H1 (cell line): ENCODE data around the gene GPBP1. TPM values are rescaled to one million over a fixed set of nuclear protein-coding genes. Genes with fewer than 3 reads are reported as not detected.

Source experiments
- CTCF ChIA-PET: fragments of 300-600 bp; sonication (Branson Sonifier 250); formaldehyde crosslinking; loops from one replicate; lab custom pipeline; 2021; ENCODE audit not compliant: partially characterized antibody; lab: Charles Lee
- POLR2A ChIA-PET: fragments of 300-600 bp; sonication (Branson Sonifier 250); formaldehyde crosslinking; loops from one replicate; lab custom pipeline; 2021; ENCODE audit warnings: inconsistent platforms; ENCODE audit not compliant: partially characterized antibody; lab: Charles Lee
- DNase-seq, 2 experiments: peaks; one replicate each; pipeline versions ENCODE4 v3.0.0 to v3.0.0-alpha.2; 2010 to 2022; ENCODE audit warnings: low spot score in 2 of 2, low read depth in 1 of 2, mixed read lengths in 1 of 2
- FAIRE-seq: peaks from 2 replicates; lab custom pipeline; 2011; peaks lifted over from hg19 to GRCh38; lab: Jason Lieb, UNC
- H2AFZ ChIP-seq: 2 replicates; pipeline ENCODE4 v1.8.1; 2012; ENCODE audit warnings: low read length, inconsistent platforms
- H2AK5ac ChIP-seq: 2 replicates; pipeline ENCODE4 v1.6.1; 2013; ENCODE audit warnings: low read depth, low read length
- H2BK120ac ChIP-seq: replicated peaks from 2 replicates; pipeline ENCODE3; 2013; ENCODE audit warnings: low read depth, low read length, inconsistent platforms
- H2BK12ac ChIP-seq: 2 replicates; pipeline ENCODE4 v1.6.1; 2013; ENCODE audit warnings: low read depth, low read length
- H2BK15ac ChIP-seq: 2 replicates; pipeline ENCODE4 v1.6.1; 2013; ENCODE audit warnings: low read length
- H2BK20ac ChIP-seq: 2 replicates; pipeline ENCODE4 v1.6.1; 2013; ENCODE audit warnings: low read length
- H2BK5ac ChIP-seq: 2 replicates; pipeline ENCODE4 v1.6.1; 2013; ENCODE audit warnings: low read depth, low read length
- H3K14ac ChIP-seq: 2 replicates; pipeline ENCODE4 v1.6.1; 2013; ENCODE audit warnings: inconsistent platforms; ENCODE audit not compliant: insufficient read length
- H3K18ac ChIP-seq: 2 replicates; pipeline ENCODE4 v1.6.1; 2013; ENCODE audit warnings: low read length; ENCODE audit errors: extremely low read depth
- H3K23ac ChIP-seq: 2 replicates; pipeline ENCODE4 v1.6.1; 2013; ENCODE audit warnings: inconsistent platforms; ENCODE audit not compliant: insufficient read length
- H3K23me2 ChIP-seq: 2 replicates; pipeline ENCODE4 v1.6.1; 2013; ENCODE audit warnings: low read depth, low read length
- H3K27ac ChIP-seq: 2 replicates; pipeline ENCODE4 v1.6.1; 2011; ENCODE audit warnings: low read depth, low read length, inconsistent platforms
- H3K27me3 ChIP-seq, 4 experiments: replicated peaks in 1 of 4; 1 replicate in 1 of 4; 2 replicates in 3 of 4; pipeline versions ENCODE4 v1.6.1 to v1.8.1; 2011 to 2013; ENCODE audit warnings: low read length in 3 of 4, mild to moderate bottlenecking in 3 of 4, inconsistent platforms in 2 of 4, mixed read lengths in 2 of 4, moderate library complexity in 1 of 4; ENCODE audit not compliant: control insufficient read depth in 3 of 4, insufficient read depth in 3 of 4; ENCODE audit errors: extremely low read depth in 1 of 4
- H3K36me3 ChIP-seq, 4 experiments: 2 replicates each; pipeline versions ENCODE4 v1.6.1 to v1.8.1; 2011 to 2013; ENCODE audit warnings: mild to moderate bottlenecking in 4 of 4, low read length in 3 of 4, moderate library complexity in 2 of 4, control low read depth in 1 of 4, inconsistent platforms in 1 of 4; ENCODE audit not compliant: insufficient read depth in 4 of 4, control insufficient read depth in 2 of 4
- H3K4ac ChIP-seq: replicated peaks from 2 replicates; pipeline ENCODE3; 2013; ENCODE audit warnings: low read length, low read depth, mixed read lengths, inconsistent platforms; ENCODE audit not compliant: insufficient read length
- H3K4me1 ChIP-seq, 4 experiments: replicated peaks in 1 of 4; 1 replicate in 1 of 4; 2 replicates in 3 of 4; pipeline versions ENCODE4 v1.6.1 to v1.8.1; 2011 to 2013; ENCODE audit warnings: low read length in 3 of 4, inconsistent platforms in 2 of 4, mixed read lengths in 1 of 4; ENCODE audit not compliant: insufficient read depth in 4 of 4, control insufficient read depth in 3 of 4
- H3K4me2 ChIP-seq, 2 experiments: 2 replicates each; pipeline versions ENCODE4 v1.6.1 to v1.8.1; 2011 to 2013; ENCODE audit warnings: low read depth in 2 of 2, low read length in 2 of 2, control low read depth in 1 of 2, inconsistent platforms in 1 of 2, mild to moderate bottlenecking in 1 of 2; ENCODE audit not compliant: insufficient read depth in 1 of 2
- H3K4me3 ChIP-seq, 4 experiments: fragments of 200-600, 300-600 bp in 1 of 4; sonication (generic), shearing (Covaris generic), sonication (Bioruptor Twin) in 1 of 4; 2 replicates each; pipeline versions ENCODE4 v1.5.1 to v1.8.1; 2011 to 2016; ENCODE audit warnings: low read length in 4 of 4, low read depth in 3 of 4, control low read depth in 2 of 4, inconsistent platforms in 2 of 4, mild to moderate bottlenecking in 2 of 4, mixed read lengths in 1 of 4, moderate library complexity in 1 of 4; ENCODE audit not compliant: insufficient read depth in 2 of 4; ENCODE audit errors: extremely low read depth in 1 of 4
- H3K56ac ChIP-seq: replicated peaks from 2 replicates; pipeline ENCODE3; 2013; ENCODE audit warnings: low read depth, mild to moderate bottlenecking, mixed read lengths, low read length, inconsistent platforms; ENCODE audit not compliant: insufficient read length
- H3K79me1 ChIP-seq: 2 replicates; pipeline ENCODE4 v1.6.1; 2013; ENCODE audit warnings: low read depth, low read length, control low read depth
- H3K79me2 ChIP-seq, 2 experiments: 2 replicates each; pipeline versions ENCODE4 v1.6.1 to v1.8.1; 2012 to 2013; ENCODE audit warnings: low read length in 2 of 2, mild to moderate bottlenecking in 2 of 2, inconsistent platforms in 1 of 2; ENCODE audit not compliant: insufficient read depth in 2 of 2, control insufficient read depth in 1 of 2
- H3K9ac ChIP-seq, 4 experiments: replicated peaks in 1 of 4; 1 replicate in 1 of 4; 2 replicates in 3 of 4; pipeline versions ENCODE4 v1.6.1 to v1.8.1; 2011 to 2013; ENCODE audit warnings: low read depth in 3 of 4, low read length in 3 of 4, control low read depth in 2 of 4, mild to moderate bottlenecking in 2 of 4, moderate library complexity in 2 of 4, inconsistent platforms in 1 of 4; ENCODE audit errors: extremely low read depth in 1 of 4
- H3K9me3 ChIP-seq, 2 experiments: 2 replicates each; pipeline versions ENCODE4 v1.6.1 to v1.8.1; 2012 to 2013; ENCODE audit warnings: mild to moderate bottlenecking in 2 of 2, moderate library complexity in 2 of 2, control low read depth in 1 of 2, inconsistent platforms in 1 of 2, low read depth in 1 of 2, low read length in 1 of 2, mixed read lengths in 1 of 2; ENCODE audit not compliant: insufficient read depth in 2 of 2
- H4K20me1 ChIP-seq, 2 experiments: replicated peaks in 1 of 2; 2 replicates each; pipeline versions ENCODE3 to v1.8.1; 2011 to 2013; ENCODE audit warnings: inconsistent platforms in 2 of 2, low read length in 2 of 2, mild to moderate bottlenecking in 1 of 2; ENCODE audit not compliant: insufficient read depth in 2 of 2, control insufficient read depth in 1 of 2
- H4K5ac ChIP-seq: 2 replicates; pipeline ENCODE4 v1.6.1; 2013; ENCODE audit warnings: low read length, low read depth, mixed read lengths, inconsistent platforms; ENCODE audit not compliant: insufficient read length
- H4K8ac ChIP-seq: 2 replicates; pipeline ENCODE4 v1.8.0; 2013; ENCODE audit warnings: mild to moderate bottlenecking, moderate library complexity, low read length, inconsistent platforms; ENCODE audit not compliant: insufficient read depth; ENCODE audit errors: extremely low read depth
- H4K91ac ChIP-seq: replicated peaks from 2 replicates; pipeline ENCODE3; 2013; ENCODE audit warnings: low read length, mixed read lengths, inconsistent platforms; ENCODE audit not compliant: insufficient read length
- BACH1 ChIP-seq: IDR thresholded peaks from 2 replicates; pipeline ENCODE4 v1.6.1; 2012; ENCODE audit warnings: low read length, improper control_type of control experiment
- HDAC2 ChIP-seq, 2 experiments: fragments of 300-600 bp in 1 of 2; sonication (generic) in 1 of 2; IDR thresholded peaks; 2 replicates each; pipeline ENCODE4 v1.6.1; 2011 to 2012; ENCODE audit warnings: low read depth in 2 of 2, low read length in 2 of 2, mild to moderate bottlenecking in 2 of 2, moderate library complexity in 2 of 2, borderline replicate concordance in 1 of 2, inconsistent platforms in 1 of 2
- JUN ChIP-seq: IDR thresholded peaks from 2 replicates; pipeline ENCODE4 v1.6.1; 2011; ENCODE audit warnings: low read depth, mild to moderate bottlenecking, improper control_type of control experiment, low read length
- WGBS, 2 experiments: shearing (Covaris generic) in 1 of 2; methylation state at CpG; one replicate each; pipeline versions ENCODE4 v1.1.6 to v1.1.7; 2013 to 2015; ENCODE audit warnings: low lambda C conversion rate in 2 of 2, mixed read lengths in 2 of 2, inconsistent platforms in 1 of 2, low coverage in 1 of 2, missing lambda C conversion rate in 1 of 2; ENCODE audit not compliant: insufficient replicate concordance in 2 of 2, insufficient coverage in 1 of 2, insufficient read length in 1 of 2; ENCODE audit errors: extremely low coverage in 1 of 2, missing lambda C conversion rate in 1 of 2; 5-methylcytosine and 5-hydroxymethylcytosine counted together
- polyA plus RNA-seq, 7 experiments: library from polyadenylated mRNA; depleted of rRNA in 3 of 7; stranded (reverse) in 5 of 7; unstranded in 2 of 7; fragments of >200 nt in 5 of 7; fragments of 200-250 nt in 2 of 7; gene quantifications; 1 replicate in 5 of 7; 2 replicates in 1 of 7; 4 replicates in 1 of 7; pipeline versions ENCODE4 v1.2.1 to v1.2.3, GENCODE V29; 2011 to 2013; ENCODE audit warnings: missing spikeins in 2 of 7, mixed read lengths in 2 of 7
- total RNA-seq: library from RNA; stranded (reverse); fragmentation: NEBNext Ultra II Directional; extraction: Animal tissue kit (Norgen Biotek cat#: 25700); gene quantifications from 2 replicates; pipeline ENCODE4 v1.2.1, GENCODE V29; 2021

The GPBP1 gene
- total and polyA plus RNA-seq, 2 of the 8 experiments (the other 6 are each of a cell fraction or from before 2014, with no cell fraction given) = 29.2 to 108 TPM

- no peak overlapping the region for H4K5ac ChIP-seq
- H2BK15ac ChIP-seq = no peak overlapping the region
- H3K9me3 ChIP-seq = no peaks in the 10 kb centered on the region
- no peaks in the 10 kb centered on the region for H3K36me3 ChIP-seq
- no peak overlapping the region for H4K91ac ChIP-seq
- TF ChIP-seq BACH1 (no peak), JUN (no peak), HDAC2 (IDR thresholded peaks at IDR 0.05; ENCODE audit: borderline replicate concordance in 1 of 2, low read depth in 2 of 2, low read length in 2 of 2) (no peak)
- TF ChIP-seq, all 59 proteins: peak for 0
- DNase-seq = no peak
- Histone ChIP-seq H3K23me2 (no peaks in the 10 kb centered on the region), H3K27me3 (no peaks in the 10 kb centered on the region), H2BK120ac (no peak overlapping the region), H3K18ac (no peak overlapping the region), H3K9ac (no peak overlapping the region), H3K23ac (no peak overlapping the region), H2BK20ac (no peak overlapping the region), H3K4me3 (no peak overlapping the region), H3K79me2 (no peaks in the 10 kb centered on the region), H2BK5ac (no peak overlapping the region), H3K4ac (no peak overlapping the region), H3K79me1 (no peaks in the 10 kb centered on the region), H2AFZ (no peak overlapping the region), H4K20me1 (no peaks in the 10 kb centered on the region), H3K56ac (no peak overlapping the region), H3K4me1 (no peaks in the 10 kb centered on the region), H3K4me2 (no peak overlapping the region), H3K27ac (no peak overlapping the region), H3K14ac (no peak overlapping the region), H2BK12ac (no peak overlapping the region), H4K8ac (no peak overlapping the region), H2AK5ac (no peak overlapping the region)
- ChIA-PET POLR2A (no interaction called here), CTCF (no interaction called here)
- no peak for FAIRE-seq
- WGBS, 2 experiments = 80% methylated on average over 2 of the region's 2 CpGs; no CpG with 5 or more reads in 1 of the 2 experiments
These were observed 40.3 kb upstream of the GPBP1 start for GRCh38 chr5:57133574-57133973.
